BLaER1 (cell line): ENCODE data around the gene LZTFL1.
A peak's percentile ranks its signal among the peaks of the same experiment; 100 is the strongest.
"Not testable (repeated sequence)": the region's sequence is repeated elsewhere in the genome, so short reads cannot be mapped to it uniquely, and the experiment has no call there.

Source experiments
- H3K27ac ChIP-seq: shearing (Covaris generic); formaldehyde crosslinking; 2 replicates; pipeline ENCODE4 v1.8.1; 2022
- H3K27me3 ChIP-seq: shearing (Covaris generic); formaldehyde crosslinking; 2 replicates; pipeline ENCODE4 v1.8.1; 2022
- H3K36me3 ChIP-seq: shearing (Covaris generic); formaldehyde crosslinking; 2 replicates; pipeline ENCODE4 v1.8.1; 2022
- H3K4me1 ChIP-seq: shearing (Covaris generic); formaldehyde crosslinking; 2 replicates; pipeline ENCODE4 v1.8.1; 2022
- H3K4me2 ChIP-seq: shearing (Covaris generic); formaldehyde crosslinking; 2 replicates; pipeline ENCODE4 v1.8.1; 2022
- H3K4me3 ChIP-seq: shearing (Covaris generic); formaldehyde crosslinking; 2 replicates; pipeline ENCODE4 v1.8.1; 2022
- H3K9ac ChIP-seq: shearing (Covaris generic); formaldehyde crosslinking; 2 replicates; pipeline ENCODE4 v1.8.1; 2022
- H3K9me3 ChIP-seq: shearing (Covaris generic); formaldehyde crosslinking; 2 replicates; pipeline ENCODE4 v1.8.1; 2022
- H4K20me1 ChIP-seq: shearing (Covaris generic); formaldehyde crosslinking; 2 replicates; pipeline ENCODE4 v1.8.1; 2022
- Cebpa-rat ChIP-seq: shearing (Covaris generic); IDR thresholded peaks from 2 replicates; pipeline ENCODE4 v1.8.1; 2022

Gene LZTFL1

GRCh38 chr3:45865563-45865962 lies 23.6 kb upstream of the LZTFL1 start:
- Histone ChIP-seq H3K27me3 (no peaks in the 10 kb centered on the region), H4K20me1 (no peaks in the 10 kb centered on the region), H3K4me2 (no peak overlapping the region), H3K36me3 (no peaks in the 10 kb centered on the region), H3K9ac (no peak overlapping the region), H3K4me3 (no peak overlapping the region), H3K27ac (no peak overlapping the region), H3K9me3 (0 out of 2 replicates have a peak, but pooled peaks cover 4% of the 10 kb centered on the region), H3K4me1 (no peaks in the 10 kb centered on the region)
- TF ChIP-seq Cebpa-rat = no peak

- Histone ChIP-seq H3K9me3 (0 out of 2 replicates have a peak, but pooled peaks cover 4% of the 10 kb centered on the region), H3K27me3 (no peaks in the 10 kb centered on the region), H3K4me1 (no peaks in the 10 kb centered on the region), H3K9ac (no peak overlapping the region), H3K27ac (no peak overlapping the region), H3K4me2 (no peak overlapping the region), H3K36me3 (no peaks in the 10 kb centered on the region), H3K4me3 (no peak overlapping the region), H4K20me1 (no peaks in the 10 kb centered on the region)
- TF ChIP-seq Cebpa-rat = no peak
Observed at GRCh38 chr3:45864760-45865519, 23.0 kb upstream of the LZTFL1 start.

- H3K4me1 ChIP-seq = no peaks in the 10 kb centered on the region
- H3K9ac ChIP-seq = no peak overlapping the region
- no peak overlapping the region for H3K4me3 ChIP-seq
- H3K36me3 ChIP-seq = no peaks in the 10 kb centered on the region
- H3K4me2 ChIP-seq = no peak overlapping the region
- no peaks in the 10 kb centered on the region for H4K20me1 ChIP-seq
- no peaks in the 10 kb centered on the region for H3K27me3 ChIP-seq
- H3K27ac ChIP-seq = no peak overlapping the region
- 0 out of 2 replicates have a peak, but pooled peaks cover 6% of the 10 kb centered on the region for H3K9me3 ChIP-seq
- no peak for TF ChIP-seq Cebpa-rat
Observed at GRCh38 chr3:45861043-45861719, 19.3 kb upstream of the LZTFL1 start.

GRCh38 chr3:45860481-45860880 lies 18.6 kb upstream of the LZTFL1 start:
- no peaks in the 10 kb centered on the region for H4K20me1 ChIP-seq
- no peak overlapping the region for H3K27ac ChIP-seq
- H3K4me2 ChIP-seq = no peak overlapping the region
- H3K4me1 ChIP-seq = no peaks in the 10 kb centered on the region
- H3K9ac ChIP-seq = no peak overlapping the region
- TF ChIP-seq Cebpa-rat = no peak
- no peaks in the 10 kb centered on the region for H3K36me3 ChIP-seq
- no peak overlapping the region for H3K4me3 ChIP-seq
- 0 out of 2 replicates have a peak, but pooled peaks cover 10% of the 10 kb centered on the region for H3K9me3 ChIP-seq
- no peaks in the 10 kb centered on the region for H3K27me3 ChIP-seq

- Histone ChIP-seq H3K4me2 (no peak overlapping the region), H3K9ac (no peak overlapping the region), H3K27ac (no peak overlapping the region), H3K36me3 (no peaks in the 10 kb centered on the region), H3K27me3 (no peaks in the 10 kb centered on the region), H3K4me3 (no peak overlapping the region), H3K4me1 (no peaks in the 10 kb centered on the region), H3K9me3 (0 out of 2 replicates have a peak, but pooled peaks cover 10% of the 10 kb centered on the region), H4K20me1 (no peaks in the 10 kb centered on the region)
- TF ChIP-seq Cebpa-rat = no peak
Observed at GRCh38 chr3:45858809-45859543, 17.1 kb upstream of the LZTFL1 start.

GRCh38 chr3:45857024-45857423 lies 15.1 kb upstream of the LZTFL1 start:
- not testable (repeated sequence) for H3K4me2 ChIP-seq, H3K27ac ChIP-seq, H3K4me3 ChIP-seq, H3K36me3 ChIP-seq, H4K20me1 ChIP-seq, H3K27me3 ChIP-seq, H3K9ac ChIP-seq, H3K9me3 ChIP-seq, H3K4me1 ChIP-seq

DNA sequence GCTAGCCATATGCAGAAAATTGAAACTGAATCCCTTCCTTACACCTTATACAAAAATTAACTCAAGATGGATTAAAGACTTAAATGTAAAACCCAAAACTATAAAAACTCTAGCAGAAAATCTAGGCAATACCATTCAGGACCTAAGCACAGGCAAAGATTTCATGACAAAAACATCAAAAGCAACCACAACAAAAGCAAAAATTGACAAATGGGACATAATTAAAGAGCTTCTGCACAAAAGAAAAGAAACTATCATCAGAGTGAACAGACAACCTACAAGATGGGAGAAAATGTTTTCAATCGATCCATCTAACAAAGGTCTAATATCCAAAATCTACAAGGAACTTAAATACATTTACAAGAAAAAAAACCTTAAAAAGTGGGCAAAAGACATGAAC lies 14.4 kb upstream of the LZTFL1 start:
- not testable (repeated sequence) for H3K9ac ChIP-seq, H3K9me3 ChIP-seq, H3K4me2 ChIP-seq, H3K4me1 ChIP-seq, H3K27ac ChIP-seq, H3K4me3 ChIP-seq, H4K20me1 ChIP-seq, H3K36me3 ChIP-seq, H3K27me3 ChIP-seq

GRCh38 chr3:45852828-45853227 lies 10.9 kb upstream of the LZTFL1 start:
- H3K27me3 ChIP-seq = no peaks in the 10 kb centered on the region
- H3K9ac ChIP-seq = no peak overlapping the region
- H3K9me3 ChIP-seq = 0 out of 2 replicates have a peak, but pooled peaks cover 6% of the 10 kb centered on the region
- TF ChIP-seq Cebpa-rat = no peak
- no peak overlapping the region for H3K4me3 ChIP-seq
- peaks cover 7% of the 10 kb centered on the region; the same call in 1 of the 2 replicates for H3K4me1 ChIP-seq
- H3K4me2 ChIP-seq = peak overlapping the region; percentile 48
- no peaks in the 10 kb centered on the region for H4K20me1 ChIP-seq
- no peaks in the 10 kb centered on the region for H3K36me3 ChIP-seq
- H3K27ac ChIP-seq = no peak overlapping the region

DNA sequence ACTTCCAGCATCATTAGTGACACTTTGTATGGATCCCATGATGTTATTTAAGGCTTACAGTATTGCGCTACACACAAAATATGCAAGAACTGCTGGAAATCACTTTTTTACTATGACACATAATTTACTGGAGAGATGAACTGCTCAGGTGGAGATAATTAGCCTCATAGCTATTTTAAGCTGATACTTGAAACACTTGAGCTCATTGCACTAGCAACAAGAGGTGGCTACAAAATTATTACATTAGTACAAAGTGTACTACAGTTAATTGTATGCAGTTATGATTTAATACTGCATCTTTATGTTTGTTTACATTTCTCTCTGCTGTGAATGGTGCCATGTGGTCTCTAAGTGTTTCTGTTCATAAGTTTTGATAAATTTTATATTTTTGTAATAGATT lies 6.5 kb upstream of the LZTFL1 start:
- H3K4me3 ChIP-seq = no peak overlapping the region
- H3K27me3 ChIP-seq = no peaks in the 10 kb centered on the region
- no peaks in the 10 kb centered on the region for H4K20me1 ChIP-seq
- H3K27ac ChIP-seq = no peak overlapping the region
- TF ChIP-seq Cebpa-rat = no peak
- peaks cover 7% of the 10 kb centered on the region; the same call in 1 of the 2 replicates for H3K4me1 ChIP-seq
- no peaks in the 10 kb centered on the region for H3K36me3 ChIP-seq
- no peak overlapping the region for H3K4me2 ChIP-seq
- H3K9ac ChIP-seq = no peak overlapping the region
- no peaks in the 10 kb centered on the region for H3K9me3 ChIP-seq

DNA sequence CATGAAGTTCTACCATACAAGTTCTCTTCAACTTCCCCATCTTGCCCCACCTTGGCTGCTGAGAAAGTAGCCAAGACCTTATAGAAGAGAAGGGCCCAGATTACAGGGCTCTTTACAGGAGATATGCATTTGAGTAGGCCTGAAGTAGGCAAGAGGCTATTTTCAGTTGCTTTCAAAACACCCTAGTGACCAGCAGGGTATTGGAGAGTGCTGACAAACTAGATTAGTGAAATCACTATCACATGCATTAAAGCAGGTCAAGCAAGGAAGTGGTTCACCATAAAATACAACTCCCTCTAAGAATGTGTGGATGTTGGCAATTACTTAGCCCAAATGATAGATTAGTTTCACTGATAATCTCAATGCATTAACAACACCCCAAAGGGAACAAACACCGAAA lies 2.7 kb upstream of the LZTFL1 start:
- Histone ChIP-seq H3K9ac (no peak overlapping the region), H3K9me3 (no peaks in the 10 kb centered on the region), H4K20me1 (no peaks in the 10 kb centered on the region), H3K36me3 (no peaks in the 10 kb centered on the region), H3K4me3 (no peak overlapping the region), H3K4me1 (peaks cover 15% of the 10 kb centered on the region), H3K27me3 (no peaks in the 10 kb centered on the region), H3K4me2 (no peak overlapping the region), H3K27ac (no peak overlapping the region)
- TF ChIP-seq Cebpa-rat = no peak
